GM23338 (cell line): ENCODE results near the gene BRI3BP. TPM values are rescaled to one million over a fixed set of nuclear protein-coding genes. Genes with fewer than 3 reads are reported as not detected.
"Not testable (repeated sequence)": the region's sequence is repeated elsewhere in the genome, so short reads cannot be mapped to it uniquely, and the experiment has no call there.

Experiments used
- ATAC-seq: fragments of 200-7000 bp; cut with Tn5 transposase; 3 replicates; pipeline ENCODE4 v1.9.1; 2020
- DNase-seq: peaks from one replicate; pipeline ENCODE4 v3.0.0-alpha.2; 2015; ENCODE audit warnings: low spot score
- H2AFZ ChIP-seq: fragments of 200-600 bp; sonication (generic); 2 replicates; pipeline ENCODE4 v1.8.0; 2016; ENCODE audit warnings: antibody characterized with exemption, mild to moderate bottlenecking, moderate library complexity
- H3F3A ChIP-seq: fragments of 200-600 bp; sonication (generic); replicated peaks from 2 replicates; pipeline ENCODE4 v1.8.0; 2017; ENCODE audit warnings: antibody characterized with exemption, mixed run types, low read depth
- H3K27ac ChIP-seq: fragments of 200-600 bp; sonication (generic); 2 replicates; pipeline ENCODE4 v1.6.1; 2016; ENCODE audit warnings: low read depth
- H3K27me3 ChIP-seq: fragments of 200-600 bp; sonication (generic); 2 replicates; pipeline ENCODE4 v1.8.0; 2016; ENCODE audit warnings: mild to moderate bottlenecking, mixed run types, moderate library complexity; ENCODE audit not compliant: insufficient read depth
- H3K36me3 ChIP-seq: fragments of 200-600 bp; sonication (generic); 2 replicates; pipeline ENCODE4 v1.8.0; 2016; ENCODE audit warnings: mild to moderate bottlenecking; ENCODE audit not compliant: insufficient read depth
- H3K4me1 ChIP-seq: fragments of 200-600 bp; sonication (generic); 2 replicates; pipeline ENCODE4 v1.8.0; 2016; ENCODE audit warnings: mild to moderate bottlenecking, moderate library complexity; ENCODE audit not compliant: insufficient read depth
- H3K4me2 ChIP-seq: fragments of 200-600 bp; sonication (generic); 2 replicates; pipeline ENCODE4 v1.7.1; 2017; ENCODE audit warnings: mixed run types
- H3K4me3 ChIP-seq: fragments of 200-600 bp; sonication (generic); 2 replicates; pipeline ENCODE4 v1.6.1; 2016; ENCODE audit warnings: mixed run types
- H3K79me2 ChIP-seq: fragments of 200-600 bp; sonication (generic); replicated peaks from 2 replicates; pipeline ENCODE4 v1.8.0; 2017; ENCODE audit warnings: mild to moderate bottlenecking; ENCODE audit not compliant: insufficient read depth
- H3K9me2 ChIP-seq: fragments of 200-600 bp; sonication (generic); 2 replicates; pipeline ENCODE4 v1.8.0; 2017; ENCODE audit not compliant: insufficient read depth
- H4K20me1 ChIP-seq: fragments of 200-600 bp; sonication (generic); replicated peaks from 2 replicates; pipeline ENCODE4 v1.8.0; 2017; ENCODE audit warnings: mild to moderate bottlenecking; ENCODE audit not compliant: insufficient read depth
- H3K27ac Mint-ChIP-seq: 2 replicates; pipeline ENCODE4 v1.8.0; 2020; ENCODE audit warnings: inconsistent platforms, mild to moderate bottlenecking, moderate library complexity, mixed read lengths
- H3K27me3 Mint-ChIP-seq: 3 replicates; pipeline ENCODE4 v1.8.0; 2022; ENCODE audit warnings: low read depth, mild to moderate bottlenecking, moderate library complexity, mixed read lengths, inconsistent platforms; ENCODE audit not compliant: insufficient read depth, poor library complexity
- H3K36me3 Mint-ChIP-seq: 3 replicates; pipeline ENCODE4 v1.8.0; 2021; ENCODE audit warnings: low read depth, mild to moderate bottlenecking, inconsistent platforms, moderate library complexity, mixed read lengths
- H3K4me1 Mint-ChIP-seq: 3 replicates; pipeline ENCODE4 v1.8.0; 2020; ENCODE audit warnings: mild to moderate bottlenecking, inconsistent platforms, mixed read lengths
- H3K4me3 Mint-ChIP-seq: 3 replicates; pipeline ENCODE4 v1.8.0; 2021; ENCODE audit warnings: moderate library complexity, mild to moderate bottlenecking, inconsistent platforms, mixed read lengths
- H3K9me3 Mint-ChIP-seq: 3 replicates; pipeline ENCODE4 v1.8.0; 2020; ENCODE audit warnings: moderate library complexity, mild to moderate bottlenecking, inconsistent platforms, mixed read lengths
- EZH2 ChIP-seq: fragments of 200-600 bp; sonication (generic); IDR thresholded peaks from one replicate; pipeline ENCODE4 v1.8.0; 2017; ENCODE audit warnings: antibody characterized with exemption, mild to moderate bottlenecking, low read depth; ENCODE audit not compliant: unreplicated experiment
- EZH2phosphoT487 ChIP-seq: fragments of 200-600 bp; sonication (generic); IDR thresholded peaks from one replicate; pipeline ENCODE4 v1.8.1; 2018; ENCODE audit warnings: antibody characterized with exemption; ENCODE audit not compliant: unreplicated experiment
- JUNB ChIP-seq: IDR thresholded peaks from one replicate; pipeline ENCODE4 v1.6.1; 2016; ENCODE audit warnings: antibody characterized with exemption; ENCODE audit not compliant: unreplicated experiment
- POLR2AphosphoS5 ChIP-seq: IDR thresholded peaks from 2 replicates; pipeline ENCODE4 v1.6.1; 2016; ENCODE audit warnings: antibody characterized with exemption, low read depth
- STAT1 ChIP-seq: IDR thresholded peaks from one replicate; pipeline ENCODE4 v1.6.1; 2016; ENCODE audit warnings: antibody characterized with exemption; ENCODE audit not compliant: unreplicated experiment
- ZNF114 ChIP-seq: fragments of 250-450 bp; sonication (Bioruptor Pico); IDR thresholded peaks from 2 replicates; pipeline ENCODE4 v1.5.0; 2020; ENCODE audit warnings: mild to moderate bottlenecking, moderate library complexity
- ZNF331 ChIP-seq: fragments of 250-450 bp; sonication (Bioruptor Pico); IDR thresholded peaks from 2 replicates; pipeline ENCODE4 v1.5.0; 2020; ENCODE audit warnings: low read depth, mild to moderate bottlenecking, moderate library complexity
- polyA plus RNA-seq: library from polyadenylated mRNA; unstranded; fragments of >200 nt; fragmentation: Nextera tagmentation; extraction: Ambion mirVana; gene quantifications from 2 replicates; pipeline ENCODE4 v1.2.1, GENCODE V29; 2016
- total RNA-seq: library from RNA; depleted of rRNA; stranded (reverse); fragments of >200 nt; shearing (Covaris generic); gene quantifications from 2 replicates; pipeline ENCODE4 v1.2.3, GENCODE V29; 2014
- TF ChIP-seq, protein P1 (sequence below): IDR thresholded peaks from one replicate; pipeline ENCODE4 v1.6.1; 2018; ENCODE audit warnings: antibody characterized with exemption; ENCODE audit not compliant: unreplicated experiment

The BRI3BP gene
- total and polyA plus RNA-seq, 2 experiments from 2014 or later: 5.8 to 10.7 TPM

- no peak overlapping the region for H2AFZ ChIP-seq
- no peaks in the 10 kb centered on the region for H3K79me2 ChIP-seq
- ATAC-seq (no peak), DNase-seq (no peak)
- TF ChIP-seq JUNB: no peak
- TF ChIP-seq EZH2: no peak
- Mint-ChIP-seq H3K4me1 (peaks cover 5% of the 10 kb centered on the region), H3K27me3 (peaks cover 3% of the 10 kb centered on the region), H3K9me3 (peaks cover 7% of the 10 kb centered on the region; the same call in 2 of the 3 replicates), H3K36me3 (peaks cover 9% of the 10 kb centered on the region), H3K4me3 (no peak overlapping the region), H3K27ac (no peak overlapping the region)
- H3K27me3 ChIP-seq: no peaks in the 10 kb centered on the region
- no peaks in the 10 kb centered on the region for H3K9me2 ChIP-seq
- no peak overlapping the region for H3K4me2 ChIP-seq
- no peaks in the 10 kb centered on the region for H4K20me1 ChIP-seq
- H3K4me3 ChIP-seq: no peak overlapping the region
- H3K27ac ChIP-seq: 0 out of 2 replicates have a peak overlapping the region, but pooled peaks have one; percentile 26
- no peaks in the 10 kb centered on the region; the same call in 1 of the 2 replicates for H3K36me3 ChIP-seq
- H3F3A ChIP-seq: 0 out of 2 replicates have a peak, but pooled peaks cover 2% of the 10 kb centered on the region
- H3K4me1 ChIP-seq: peaks cover 4% of the 10 kb centered on the region; the same call in 1 of the 2 replicates
Observed at GRCh38 chr12:125029761-125030358, 36.4 kb downstream of the BRI3BP start.

DNA sequence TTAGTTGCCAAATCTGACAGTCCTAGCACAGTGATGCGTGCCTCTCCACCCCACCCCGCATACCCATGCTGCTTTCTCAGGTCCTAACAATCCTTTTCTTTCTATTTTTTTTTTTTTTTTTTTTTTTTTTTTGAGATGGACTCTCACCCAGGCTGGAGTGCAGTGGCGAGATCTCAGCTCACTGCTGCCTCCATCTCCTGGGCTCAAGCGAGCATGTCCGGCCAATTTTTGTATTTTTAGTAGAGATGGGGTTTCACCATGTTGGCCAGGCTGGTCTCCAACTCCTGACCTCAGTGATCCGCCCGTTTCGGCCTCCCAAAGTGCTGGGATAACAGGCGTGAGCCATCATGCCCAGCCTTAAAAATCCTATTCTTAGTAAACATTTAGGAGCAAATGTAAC is 38.0 kb downstream of the BRI3BP start:
- H3K79me2 ChIP-seq, H3K4me1 Mint-ChIP-seq, H3K9me2 ChIP-seq, H3K36me3 ChIP-seq, H3K36me3 Mint-ChIP-seq, H3F3A ChIP-seq, H3K27me3 ChIP-seq, DNase-seq, H3K4me3 Mint-ChIP-seq, H2AFZ ChIP-seq, H4K20me1 ChIP-seq, H3K4me3 ChIP-seq, ATAC-seq, H3K4me2 ChIP-seq, H3K27me3 Mint-ChIP-seq, H3K4me1 ChIP-seq: not testable (repeated sequence)
- Mint-ChIP-seq H3K9me3 (peaks cover 17% of the 10 kb centered on the region; the same call in 2 of the 3 replicates), H3K27ac (peak overlapping the region; percentile 5; the same call in 1 of the 2 replicates)
- peak overlapping the region; percentile 76; the same call in 1 of the 2 replicates for H3K27ac ChIP-seq

- no peak overlapping the region for H3K4me2 ChIP-seq
- H2AFZ ChIP-seq: no peak overlapping the region
- Mint-ChIP-seq H3K9me3 (peaks cover 17% of the 10 kb centered on the region; the same call in 2 of the 3 replicates), H3K27me3 (peaks cover 4% of the 10 kb centered on the region), H3K4me1 (peaks cover 5% of the 10 kb centered on the region), H3K36me3 (peaks cover 8% of the 10 kb centered on the region), H3K4me3 (no peak overlapping the region), H3K27ac (no peak overlapping the region)
- peaks cover 4% of the 10 kb centered on the region; the same call in 1 of the 2 replicates for H3K4me1 ChIP-seq
- no peaks in the 10 kb centered on the region for H4K20me1 ChIP-seq
- peak overlapping the region; percentile 59; the same call in 1 of the 2 replicates for H3K27ac ChIP-seq
- no peak overlapping the region for H3K4me3 ChIP-seq
- no peaks in the 10 kb centered on the region for H3K27me3 ChIP-seq
- no peaks in the 10 kb centered on the region for H3F3A ChIP-seq
- DNase-seq (no peak), ATAC-seq (no peak)
- H3K9me2 ChIP-seq: no peaks in the 10 kb centered on the region
- TF ChIP-seq EZH2 (no peak), ZNF331 (no peak), EZH2phosphoT487 (no peak), POLR2AphosphoS5 (no peak), ZNF114 (CRISPR knock-in tag) (no peak), STAT1 (no peak)
- TF ChIP-seq, protein P1, sequence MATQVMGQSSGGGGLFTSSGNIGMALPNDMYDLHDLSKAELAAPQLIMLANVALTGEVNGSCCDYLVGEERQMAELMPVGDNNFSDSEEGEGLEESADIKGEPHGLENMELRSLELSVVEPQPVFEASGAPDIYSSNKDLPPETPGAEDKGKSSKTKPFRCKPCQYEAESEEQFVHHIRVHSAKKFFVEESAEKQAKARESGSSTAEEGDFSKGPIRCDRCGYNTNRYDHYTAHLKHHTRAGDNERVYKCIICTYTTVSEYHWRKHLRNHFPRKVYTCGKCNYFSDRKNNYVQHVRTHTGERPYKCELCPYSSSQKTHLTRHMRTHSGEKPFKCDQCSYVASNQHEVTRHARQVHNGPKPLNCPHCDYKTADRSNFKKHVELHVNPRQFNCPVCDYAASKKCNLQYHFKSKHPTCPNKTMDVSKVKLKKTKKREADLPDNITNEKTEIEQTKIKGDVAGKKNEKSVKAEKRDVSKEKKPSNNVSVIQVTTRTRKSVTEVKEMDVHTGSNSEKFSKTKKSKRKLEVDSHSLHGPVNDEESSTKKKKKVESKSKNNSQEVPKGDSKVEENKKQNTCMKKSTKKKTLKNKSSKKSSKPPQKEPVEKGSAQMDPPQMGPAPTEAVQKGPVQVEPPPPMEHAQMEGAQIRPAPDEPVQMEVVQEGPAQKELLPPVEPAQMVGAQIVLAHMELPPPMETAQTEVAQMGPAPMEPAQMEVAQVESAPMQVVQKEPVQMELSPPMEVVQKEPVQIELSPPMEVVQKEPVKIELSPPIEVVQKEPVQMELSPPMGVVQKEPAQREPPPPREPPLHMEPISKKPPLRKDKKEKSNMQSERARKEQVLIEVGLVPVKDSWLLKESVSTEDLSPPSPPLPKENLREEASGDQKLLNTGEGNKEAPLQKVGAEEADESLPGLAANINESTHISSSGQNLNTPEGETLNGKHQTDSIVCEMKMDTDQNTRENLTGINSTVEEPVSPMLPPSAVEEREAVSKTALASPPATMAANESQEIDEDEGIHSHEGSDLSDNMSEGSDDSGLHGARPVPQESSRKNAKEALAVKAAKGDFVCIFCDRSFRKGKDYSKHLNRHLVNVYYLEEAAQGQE: no peak
- no peaks in the 10 kb centered on the region for H3K36me3 ChIP-seq
- H3K79me2 ChIP-seq: no peaks in the 10 kb centered on the region
Observed at GRCh38 chr12:125032466-125033152, 39.2 kb downstream of the BRI3BP start.
